WTC11 (cell line): Measurements from ENCODE around the gene PLA2G4F. TPM values are rescaled to one million over a fixed set of nuclear protein-coding genes. Genes with fewer than 3 reads are reported as not detected.
A peak's percentile ranks its signal among the peaks of the same experiment; 100 is the strongest.

ENCODE experiments used
- ATAC-seq: fragments of 200-7000 bp; cut with Tn5 transposase; 2 replicates; pipeline ENCODE4 v1.10.0; 2021; ENCODE audit warnings: mild to moderate bottlenecking, moderate library complexity
- CTCF ChIA-PET: fragments of 300-600 bp; sonication (Branson Sonifier 250); formaldehyde crosslinking; loops from one replicate; lab custom pipeline; 2021; ENCODE audit warnings: antibody characterized with exemption; lab: Charles Lee
- POLR2A ChIA-PET: fragments of 350-600 bp; sonication (Branson Sonifier 250); formaldehyde crosslinking; loops from one replicate; lab custom pipeline; 2021; ENCODE audit warnings: antibody characterized with exemption; lab: Charles Lee
- DNase-seq: peaks from one replicate; pipeline ENCODE4 v3.0.0; 2021; ENCODE audit warnings: low spot score
- H3K27ac Mint-ChIP-seq: 2 replicates; pipeline ENCODE4 v1.8.0; 2021; ENCODE audit warnings: mixed read lengths
- H3K27me3 Mint-ChIP-seq: 2 replicates; pipeline ENCODE4 v1.8.0; 2021; ENCODE audit warnings: low read depth, mild to moderate bottlenecking, moderate library complexity, mixed read lengths
- H3K36me3 Mint-ChIP-seq: 2 replicates; pipeline ENCODE4 v1.8.0; 2021; ENCODE audit warnings: mixed read lengths
- H3K4me1 Mint-ChIP-seq: 2 replicates; pipeline ENCODE4 v1.8.0; 2022; ENCODE audit warnings: mixed read lengths
- H3K4me3 Mint-ChIP-seq: 2 replicates; pipeline ENCODE4 v1.8.0; 2021; ENCODE audit warnings: mild to moderate bottlenecking, moderate library complexity, mixed read lengths
- H3K9me3 Mint-ChIP-seq: 2 replicates; pipeline ENCODE4 v1.8.0; 2021; ENCODE audit warnings: mixed read lengths
- E2F5 ChIP-seq: sonication (generic); formaldehyde crosslinking; IDR thresholded peaks from 2 replicates; pipeline ENCODE4 v1.8.1; 2022; ENCODE audit warnings: mild to moderate bottlenecking, moderate library complexity, missing genetic modification reagents
- ELF4 ChIP-seq: sonication (generic); formaldehyde crosslinking; IDR thresholded peaks from 2 replicates; pipeline ENCODE4 v1.8.1; 2022; ENCODE audit warnings: low read depth, mild to moderate bottlenecking, moderate library complexity, missing genetic modification reagents
- ERG ChIP-seq: fragments of 250-450 bp; sonication (Bioruptor Pico); IDR thresholded peaks from 2 replicates; pipeline ENCODE4 v1.8.0; 2021; ENCODE audit warnings: mild to moderate bottlenecking
- GRHL2 ChIP-seq: fragments of 250-450 bp; sonication (Bioruptor Pico); IDR thresholded peaks from 2 replicates; pipeline ENCODE4 v1.8.0; 2022; ENCODE audit warnings: mild to moderate bottlenecking, moderate library complexity; ENCODE audit not compliant: insufficient replicate concordance, severe bottlenecking
- JUN ChIP-seq: sonication (generic); formaldehyde crosslinking; IDR thresholded peaks from 2 replicates; pipeline ENCODE4 v1.8.0; 2023; ENCODE audit warnings: mild to moderate bottlenecking, missing genetic modification reagents
- SMAD3 ChIP-seq: sonication (generic); formaldehyde crosslinking; IDR thresholded peaks from 2 replicates; pipeline ENCODE4 v1.8.0; 2022; ENCODE audit warnings: missing genetic modification reagents, mild to moderate bottlenecking, borderline replicate concordance
- SMAD4 ChIP-seq: sonication (generic); formaldehyde crosslinking; IDR thresholded peaks from 2 replicates; pipeline ENCODE4 v1.8.0; 2022; ENCODE audit warnings: mild to moderate bottlenecking, missing genetic modification reagents
- SP1 ChIP-seq: sonication (generic); formaldehyde crosslinking; conservative IDR thresholded peaks from 2 replicates; pipeline ENCODE4 v1.8.1; 2022; ENCODE audit warnings: missing genetic modification reagents
- STAT6 ChIP-seq: sonication (generic); formaldehyde crosslinking; conservative IDR thresholded peaks from 2 replicates; pipeline ENCODE4 v1.8.1; 2023; ENCODE audit warnings: mild to moderate bottlenecking, low read depth, missing genetic modification reagents, moderate library complexity
- TP53 ChIP-seq: sonication (generic); formaldehyde crosslinking; IDR thresholded peaks from 2 replicates; pipeline ENCODE4 v1.8.1; 2023; ENCODE audit warnings: mild to moderate bottlenecking, missing genetic modification reagents
- ZNF281 ChIP-seq: sonication (generic); formaldehyde crosslinking; IDR thresholded peaks from 2 replicates; pipeline ENCODE4 v1.8.0; 2023; ENCODE audit warnings: mild to moderate bottlenecking, missing genetic modification reagents
- ZNF317 ChIP-seq: sonication (generic); formaldehyde crosslinking; IDR thresholded peaks from 2 replicates; pipeline ENCODE4 v1.8.1; 2023; ENCODE audit warnings: low read depth, mild to moderate bottlenecking, moderate library complexity, missing genetic modification reagents, borderline replicate concordance
- ZNF423 ChIP-seq: fragments of 250-450 bp; sonication (Bioruptor Pico); IDR thresholded peaks from 2 replicates; pipeline ENCODE4 v2.1.2; 2022; ENCODE audit warnings: mild to moderate bottlenecking, moderate library complexity
- ZNF425 ChIP-seq: fragments of 250-450 bp; sonication (Bioruptor Pico); conservative IDR thresholded peaks from 2 replicates; pipeline ENCODE4 v1.9.0; 2021; ENCODE audit warnings: mild to moderate bottlenecking
- total RNA-seq: library from RNA; stranded (reverse); gene quantifications from 3 replicates; pipeline ENCODE4 v1.2.3, GENCODE V29; 2021

Gene PLA2G4F
- total RNA-seq, 1 experiment from 2014 or later, result 0.11 TPM

- TF ChIP-seq E2F5 (CRISPR knock-in tag), result no peak
- no peak for TF ChIP-seq STAT6 (CRISPR knock-in tag)
- no peak for TF ChIP-seq JUN (CRISPR knock-in tag)
- TF ChIP-seq ZNF423 (CRISPR knock-in tag), result no peak
- TF ChIP-seq SMAD3 (CRISPR knock-in tag), result no peak
- TF ChIP-seq SP1 (CRISPR knock-in tag), result 0 out of 2 replicates have a peak, but pooled peaks have one; percentile 25
Measured at GRCh38 chr15:42133886-42134502, 22.4 kb downstream of the PLA2G4F start (continued).

GRCh38 chr15:42133356-42133755 is 23.1 kb downstream of the PLA2G4F start:
- TF ChIP-seq SMAD4 (CRISPR knock-in tag) (no peak), ZNF425 (CRISPR knock-in tag) (no peak), ZNF281 (CRISPR knock-in tag) (no peak), TP53 (no peak), ZNF317 (CRISPR knock-in tag) (no peak)
- no peak overlapping the region for H3K4me3 Mint-ChIP-seq

GRCh38 chr15:42131826-42132806 is 24.3 kb downstream of the PLA2G4F start:
- TF ChIP-seq SP1 (CRISPR knock-in tag) (no peak), ERG (no peak), ELF4 (no peak), GRHL2 (CRISPR knock-in tag) (no peak)
- TF ChIP-seq, all 79 proteins: peak for 0
- Mint-ChIP-seq H3K9me3 (peaks cover 4% of the 10 kb centered on the region), H3K27me3 (no peaks in the 10 kb centered on the region; the same call in 1 of the 2 replicates), H3K4me1 (peaks cover 3% of the 10 kb centered on the region), H3K27ac (no peak overlapping the region), H3K4me3 (no peak overlapping the region), H3K36me3 (no peaks in the 10 kb centered on the region)
- DNase-seq (no peak), ATAC-seq (peak; percentile 65)
- CTCF ChIA-PET, result interaction anchor here (0.5 to 7.3 kb wide), 12 partner anchors 9 to 223 kb away, joined by 3 to 106 read pairs (median 4); no protein-coding TSS in a partner anchor
- POLR2A ChIA-PET, result interaction anchor here (0.9 kb wide), 1 partner anchor 107 kb away, joined by 3 read pairs; no protein-coding TSS in a partner anchor

More at GRCh38 chr15:42133356-42133755, 23.1 kb downstream of the PLA2G4F start:
- Mint-ChIP-seq H3K27me3 (no peaks in the 10 kb centered on the region; the same call in 1 of the 2 replicates), H3K4me1 (peaks cover 3% of the 10 kb centered on the region), H3K9me3 (no peaks in the 10 kb centered on the region), H3K36me3 (no peaks in the 10 kb centered on the region), H3K27ac (no peak overlapping the region)
- ATAC-seq (no peak), DNase-seq (no peak)
- POLR2A ChIA-PET, result no interaction called here
- CTCF ChIA-PET, result interaction anchor here (0.6 to 7.3 kb wide), 27 partner anchors 9 to 252 kb away, joined by 3 to 106 read pairs (median 7); partner anchors contain the start of genes EHD4, PLA2G4D and PLA2G4F
